Stimulated activated CD4-positive, alpha-beta T cell treated with anti-CD3 and anti-CD28 coated beads, TNF-alpha, amount 100 ng/mL, for 24 hours (primary cell): ENCODE data around the gene LIPC.

Experiments
- DNase-seq, 3 experiments: peaks; one replicate each; pipeline ENCODE4 v3.0.0-alpha.2; 2020; ENCODE audit warnings: low read depth in 3 of 3

LIPC gene

DNA sequence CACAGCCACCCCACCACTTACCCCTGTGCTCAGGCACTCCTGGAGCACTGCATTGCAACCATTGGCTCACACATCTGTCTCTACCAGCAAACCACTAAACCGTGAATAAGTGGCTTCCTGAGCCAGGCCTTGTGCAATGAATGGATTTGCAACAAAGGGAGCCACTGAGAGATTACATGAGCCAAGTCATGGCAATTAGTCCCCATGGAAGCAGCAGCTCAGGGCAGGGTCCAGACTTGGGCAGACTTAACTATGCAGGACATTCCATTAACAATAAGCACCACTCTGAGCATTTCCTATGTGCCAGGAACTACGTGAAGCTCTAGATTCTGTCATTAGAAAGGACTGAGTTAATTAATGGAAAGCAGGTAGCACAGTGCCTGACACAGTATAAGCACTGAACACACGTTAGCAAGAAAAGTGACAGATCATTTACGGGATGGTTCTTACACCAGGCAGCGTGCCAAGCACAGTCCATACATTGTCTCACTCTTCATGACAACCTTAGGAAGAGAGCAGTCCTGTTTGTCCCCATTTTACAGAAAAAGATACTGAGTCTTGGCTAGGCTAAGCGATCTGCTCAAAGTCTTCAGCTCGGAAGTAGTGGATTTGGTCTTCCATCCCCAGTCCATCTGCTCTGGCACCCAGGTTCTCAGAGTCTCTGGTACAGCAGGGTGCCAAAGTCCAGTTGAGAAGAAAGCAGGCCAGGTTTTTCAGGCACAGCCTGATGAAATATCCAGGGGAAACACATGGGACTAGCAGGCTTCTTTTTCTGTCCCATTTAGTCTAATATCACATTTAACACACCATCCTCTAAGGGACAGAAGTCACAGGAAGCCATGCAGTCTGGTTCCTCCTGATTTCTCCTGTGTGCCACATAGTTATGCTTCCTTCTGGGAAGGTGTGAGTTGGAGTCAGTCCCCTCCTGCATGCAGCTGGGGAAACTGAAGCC lies 44.1 kb downstream of the LIPC start:
- DNase-seq, result no peak

DNA sequence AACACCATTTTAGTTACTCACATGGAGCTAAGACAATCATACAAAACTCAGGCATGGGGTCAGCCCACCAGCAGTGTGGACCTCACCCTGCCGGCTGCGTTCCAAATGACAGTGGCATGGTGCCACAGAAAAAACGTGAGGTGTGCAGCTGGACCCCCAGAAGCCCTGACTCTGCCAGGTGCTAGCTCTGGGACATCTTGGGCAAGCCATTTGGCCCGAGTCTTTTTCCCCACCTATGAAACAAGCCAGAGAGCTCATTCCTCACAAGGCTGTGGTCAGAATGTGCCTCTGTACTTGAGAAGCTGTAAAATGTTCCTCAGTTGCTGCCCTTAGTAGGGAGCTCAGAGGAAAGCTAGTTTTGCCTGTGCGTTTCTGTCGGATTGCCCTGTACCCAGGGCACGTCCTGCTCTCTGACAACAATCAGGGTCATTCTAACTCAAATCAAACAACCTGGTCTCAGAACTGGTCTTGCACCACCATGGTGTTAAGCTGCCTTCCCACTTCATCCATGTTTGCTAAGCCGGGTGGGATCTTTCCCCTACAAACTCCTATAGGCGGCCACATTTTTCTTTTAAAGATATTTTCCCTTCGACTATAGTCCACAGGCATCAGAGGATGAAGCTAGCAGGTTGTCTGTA lies 44.9 kb downstream of the LIPC start:
- DNase-seq, result no peak

DNA sequence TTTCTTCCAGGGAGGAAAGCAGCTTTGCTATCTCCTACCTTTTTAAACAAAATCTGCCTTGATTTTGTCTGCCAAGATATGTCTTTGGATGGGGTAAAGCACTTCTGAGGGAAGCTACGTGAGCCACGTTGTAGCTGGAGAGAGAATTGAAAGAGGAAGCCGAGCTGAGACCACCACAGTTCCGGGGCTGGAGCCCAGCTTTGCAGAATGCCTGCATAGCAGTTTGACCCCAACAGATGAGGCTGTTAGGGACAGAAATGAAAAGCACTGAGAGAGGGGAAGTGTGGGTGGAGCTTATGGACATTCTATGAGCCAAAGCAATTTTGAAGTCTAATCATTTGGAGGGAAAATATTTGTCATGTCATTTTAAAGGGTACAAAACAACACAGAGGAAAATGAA lies 45.4 kb downstream of the LIPC start:
- DNase-seq, result no peak

DNA sequence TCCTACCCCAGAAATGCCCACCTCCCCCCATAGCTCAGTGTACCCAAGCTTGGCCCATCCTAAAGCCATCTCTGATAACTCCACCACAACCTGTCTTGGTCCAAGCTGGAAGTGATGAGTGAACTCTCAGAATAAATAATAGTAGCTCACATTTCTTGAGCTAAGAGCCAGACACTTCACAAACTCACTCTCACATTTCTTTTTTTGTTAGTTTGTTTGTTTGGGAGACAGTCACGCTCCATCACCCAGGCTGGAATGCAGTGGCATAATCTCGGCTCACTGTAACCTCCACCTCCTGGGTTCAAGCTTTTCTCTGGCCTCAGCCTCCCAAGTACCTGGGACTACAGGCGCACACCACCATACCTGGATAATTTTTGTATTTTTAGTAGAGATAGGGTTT lies 46.2 kb downstream of the LIPC start:
- DNase-seq, result no peak

DNA sequence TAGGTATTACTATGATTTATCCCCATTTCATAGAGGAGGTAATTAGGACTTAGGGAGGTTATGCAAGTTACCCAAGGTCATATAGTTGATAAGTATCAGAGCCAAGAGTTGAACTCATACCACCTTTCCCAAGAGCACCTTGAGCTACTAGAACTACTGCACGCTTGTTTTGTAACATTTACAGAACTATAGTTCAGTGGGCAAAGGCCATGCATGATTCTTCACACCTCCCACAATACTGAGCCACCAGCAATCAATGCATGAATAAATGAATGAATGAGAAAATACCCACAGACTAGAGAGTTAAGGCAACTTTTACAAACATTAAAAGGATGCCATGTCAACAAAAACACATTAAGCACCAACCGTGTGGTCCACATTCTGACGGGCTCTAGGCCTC lies 46.8 kb downstream of the LIPC start:
- no peak for DNase-seq

DNA sequence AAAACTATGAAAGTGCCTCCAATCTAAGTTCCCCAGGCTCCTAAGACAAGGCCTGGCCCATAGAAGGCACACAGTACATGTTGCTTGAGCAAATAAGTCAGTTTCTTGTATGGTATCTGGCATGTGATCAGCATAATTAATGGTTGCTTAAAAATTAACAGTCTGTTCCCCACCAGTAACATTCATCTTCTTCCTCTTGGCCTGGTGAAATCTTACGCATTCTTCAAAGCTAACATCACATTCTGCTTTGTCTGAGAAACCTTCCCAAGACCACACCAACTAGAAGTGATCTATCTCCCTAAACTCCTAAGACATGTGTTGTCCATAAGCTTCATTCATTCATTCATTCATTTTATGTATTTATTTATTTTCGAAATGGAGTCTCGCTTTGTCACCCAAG lies 48.1 kb downstream of the LIPC start:
- DNase-seq, result no peak

DNA sequence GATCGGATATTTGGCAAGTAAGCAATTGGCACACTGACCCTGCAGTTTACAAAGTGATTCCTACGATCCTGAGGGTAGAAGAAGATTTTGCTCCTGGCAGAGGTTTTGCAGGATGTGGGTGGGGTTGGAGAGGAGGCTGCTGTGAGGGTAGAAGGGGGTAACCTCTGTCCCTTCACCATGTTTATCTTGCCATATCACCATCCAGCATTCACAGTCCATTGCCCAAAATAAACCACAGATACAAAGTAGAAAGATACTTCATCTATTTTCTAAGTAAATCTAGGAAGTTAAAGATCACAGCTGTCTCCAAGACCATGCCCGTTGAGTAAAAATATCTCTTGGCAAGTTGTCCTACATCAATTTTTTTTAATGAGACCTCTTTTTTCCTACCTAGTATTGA lies 51.6 kb downstream of the LIPC start:
- DNase-seq, result no peak

DNA sequence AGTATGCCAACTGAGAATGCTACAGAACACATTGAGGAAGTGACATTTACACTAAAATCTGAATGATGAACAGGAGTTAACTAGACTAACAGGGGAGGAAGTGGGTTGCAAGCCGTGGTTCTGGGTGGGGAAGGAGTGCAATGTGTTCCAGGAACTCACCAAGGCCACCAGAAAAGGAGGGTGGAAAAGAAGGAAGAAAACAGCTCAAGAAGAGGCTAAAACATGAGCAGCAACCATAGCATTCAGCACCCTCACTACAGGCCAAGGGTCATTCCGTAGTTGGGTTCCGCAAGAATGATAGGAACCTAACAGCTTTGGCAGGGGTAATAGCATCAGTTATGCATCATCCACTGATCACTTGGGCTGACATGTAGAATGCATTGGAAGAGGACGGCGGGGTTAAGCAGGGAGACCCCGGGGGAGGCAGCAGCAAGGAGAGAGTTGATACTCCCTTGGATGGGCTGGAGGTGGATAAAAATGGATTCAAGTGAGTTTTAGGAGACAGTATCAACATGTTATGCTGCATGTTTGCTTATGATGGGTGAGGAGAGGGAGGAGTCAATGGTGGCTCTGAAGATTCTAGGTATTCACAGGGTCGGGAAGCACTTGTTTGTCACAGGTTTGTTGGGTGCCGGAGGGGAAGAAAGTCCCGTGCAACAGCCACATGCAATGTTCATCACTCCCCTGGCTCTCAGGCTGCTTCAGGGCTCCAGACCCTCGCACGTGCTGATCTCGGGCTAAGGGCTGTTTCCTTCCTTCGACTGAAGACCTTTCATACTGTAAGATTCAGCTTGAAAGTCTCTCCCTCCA lies 53.2 kb downstream of the LIPC start:
- no peak for DNase-seq

DNA sequence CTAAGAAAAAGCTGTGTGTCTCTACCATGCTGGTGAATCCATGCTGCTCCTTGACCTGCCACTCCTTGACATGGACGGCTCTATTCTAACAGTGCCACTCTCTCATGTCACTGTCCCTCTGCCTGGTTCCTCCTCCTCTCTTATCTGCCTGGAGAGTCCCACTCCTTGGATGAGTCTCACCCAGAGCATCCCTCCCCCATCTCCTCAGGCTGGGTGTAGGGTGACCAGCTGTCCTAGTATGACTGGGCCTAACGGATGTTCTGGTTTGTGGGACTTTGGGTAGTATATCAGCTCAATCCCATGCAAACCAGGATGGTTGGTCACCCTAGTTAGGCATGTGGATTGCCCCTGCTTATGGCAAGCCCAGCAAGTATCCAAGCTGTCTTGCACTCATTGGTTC lies 54.3 kb downstream of the LIPC start:
- DNase-seq, result no peak

DNA sequence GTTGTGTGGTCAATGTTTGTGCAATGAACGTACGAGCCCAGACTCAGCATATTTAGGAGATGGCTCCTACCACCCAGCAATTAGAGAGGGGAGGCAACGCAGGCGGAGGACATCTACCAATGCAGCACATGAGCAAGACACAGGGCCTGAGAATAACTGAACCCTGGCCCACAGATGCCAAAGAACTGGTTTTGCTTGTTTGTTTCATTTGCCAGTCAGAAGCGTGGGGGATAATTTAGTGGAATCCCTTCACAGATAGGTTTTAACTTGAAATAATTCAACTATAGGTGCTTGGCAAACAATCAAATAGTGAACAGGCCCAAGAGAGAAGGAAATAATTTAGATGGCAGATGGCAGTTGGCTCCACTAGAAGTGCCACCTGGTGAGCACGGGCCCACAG lies 54.8 kb downstream of the LIPC start:
- DNase-seq, result no peak

DNA sequence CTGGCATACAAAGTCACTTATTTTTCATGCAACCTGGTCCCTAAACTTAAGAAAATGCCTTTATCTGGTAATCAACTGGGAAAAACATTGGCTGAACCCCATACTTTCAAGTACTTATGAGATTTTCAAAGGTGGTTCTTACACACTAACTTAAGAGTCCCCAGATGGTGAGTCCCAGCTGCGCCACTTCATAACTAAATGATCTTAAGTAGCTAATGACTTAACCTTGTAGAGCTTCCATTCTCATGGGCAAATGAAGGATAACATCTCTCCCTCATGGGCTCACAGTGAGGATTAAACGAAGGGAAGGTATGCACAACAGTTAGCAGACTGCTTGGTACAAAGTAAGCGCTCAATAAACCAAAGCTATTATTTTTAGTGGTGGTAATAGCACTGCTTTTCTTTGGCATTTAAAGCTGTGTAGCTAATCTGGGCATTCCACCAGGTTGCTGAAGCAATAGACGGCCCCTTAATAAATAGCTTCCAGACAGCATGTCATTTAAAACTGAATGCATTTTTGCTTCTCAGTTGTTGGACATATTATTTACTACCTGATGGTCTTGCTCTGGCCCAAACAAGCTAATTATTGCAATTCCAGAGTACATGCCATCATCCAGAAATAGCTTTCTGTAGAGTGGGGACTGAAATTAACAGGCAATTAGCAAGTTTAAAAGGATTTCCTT lies 55.4 kb downstream of the LIPC start:
- DNase-seq, result no peak

DNA sequence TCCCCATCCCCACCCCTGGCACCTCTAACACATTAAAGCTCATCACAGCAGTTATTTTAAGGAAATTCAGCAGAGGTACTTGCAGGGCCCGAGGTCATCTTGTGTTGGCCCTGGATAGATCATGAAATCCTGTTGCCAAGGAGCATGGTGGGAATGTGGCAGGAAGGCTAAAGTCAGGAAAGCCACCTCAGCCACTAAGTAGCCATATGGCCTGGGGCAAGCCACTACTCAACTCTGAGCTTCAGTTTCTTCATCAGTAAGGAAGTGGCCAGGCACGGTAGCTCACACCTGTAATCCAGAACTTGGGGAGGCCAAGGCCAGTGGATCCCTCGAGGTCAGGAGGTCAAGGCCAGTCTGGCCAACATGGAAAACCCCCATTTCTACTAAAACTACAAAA lies 55.9 kb downstream of the LIPC start:
- DNase-seq, result no peak

DNA sequence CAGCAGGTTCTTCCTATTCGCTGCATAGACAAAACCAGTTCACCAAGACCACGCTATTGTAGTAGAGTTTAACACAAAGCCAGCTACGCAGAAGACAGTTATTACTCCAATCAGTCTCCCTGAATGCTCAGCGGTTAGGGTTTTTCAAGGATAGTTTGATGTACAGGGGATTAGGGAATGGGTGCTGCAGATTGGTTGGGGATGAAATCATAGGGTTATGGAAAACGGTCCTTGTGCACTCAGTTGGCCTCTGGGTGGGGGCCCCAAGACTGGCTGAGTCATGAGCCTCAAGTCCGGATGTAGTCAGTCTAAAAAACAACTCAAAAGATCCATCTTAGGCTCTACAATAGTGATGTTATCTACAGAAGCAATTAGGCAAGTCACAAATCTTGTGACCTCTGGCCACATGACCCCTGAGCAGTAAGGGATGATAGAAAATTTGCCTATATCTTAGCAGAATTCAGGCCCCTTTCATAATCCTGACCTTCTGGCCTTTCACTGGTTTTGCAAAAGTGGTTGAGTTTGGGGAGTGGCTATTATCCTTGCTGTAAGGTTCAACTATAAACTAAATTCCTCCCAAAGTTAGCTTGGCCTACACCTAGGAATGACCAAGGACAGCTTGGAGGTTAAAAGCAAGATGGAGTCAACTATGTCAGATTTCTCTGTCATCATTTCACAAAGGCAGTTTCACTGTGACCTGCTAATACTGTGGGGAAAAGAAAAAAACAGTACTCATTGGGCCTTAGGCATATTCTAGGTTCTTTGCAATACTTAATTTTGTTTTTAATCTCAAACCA lies 57.7 kb downstream of the LIPC start:
- no peak for DNase-seq

DNA sequence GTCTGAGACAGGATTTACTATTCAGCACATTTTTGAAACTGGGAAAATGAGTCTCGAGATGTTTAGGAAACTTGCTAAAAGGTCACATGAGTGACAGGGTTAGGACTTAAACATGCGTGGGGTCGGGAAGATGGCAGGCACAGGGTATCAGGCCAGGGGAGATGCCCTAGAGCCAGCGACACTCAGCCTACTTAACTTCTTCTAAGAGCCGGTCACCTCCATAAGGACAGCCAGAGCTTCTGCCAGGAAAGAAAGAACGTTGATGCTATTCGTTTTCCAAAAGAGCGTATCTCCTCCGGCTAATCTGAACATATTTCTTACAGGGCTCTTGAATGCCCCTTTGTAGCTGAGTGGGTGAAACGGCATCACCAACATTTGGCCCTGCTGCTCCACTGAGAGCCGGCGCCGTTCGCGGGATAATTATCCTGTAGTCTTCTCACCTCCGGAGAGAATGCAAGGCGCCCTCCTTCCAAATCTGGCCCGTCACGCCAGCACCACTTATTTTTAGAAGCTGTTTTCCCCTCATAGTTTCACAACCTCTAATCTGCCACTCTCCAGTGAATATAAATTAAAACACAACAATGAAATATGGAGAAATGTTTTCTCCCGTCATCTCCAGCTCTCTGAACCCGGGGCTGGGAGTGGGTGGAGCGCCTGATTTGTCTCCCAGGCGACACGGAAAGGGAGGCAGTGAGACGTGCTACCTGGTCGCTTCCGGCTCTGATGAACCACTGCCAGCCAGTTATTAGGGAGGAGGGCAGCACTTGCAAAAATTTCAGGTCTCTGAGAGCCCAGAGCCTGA lies 58.5 kb downstream of the LIPC start:
- DNase-seq, result no peak

DNA sequence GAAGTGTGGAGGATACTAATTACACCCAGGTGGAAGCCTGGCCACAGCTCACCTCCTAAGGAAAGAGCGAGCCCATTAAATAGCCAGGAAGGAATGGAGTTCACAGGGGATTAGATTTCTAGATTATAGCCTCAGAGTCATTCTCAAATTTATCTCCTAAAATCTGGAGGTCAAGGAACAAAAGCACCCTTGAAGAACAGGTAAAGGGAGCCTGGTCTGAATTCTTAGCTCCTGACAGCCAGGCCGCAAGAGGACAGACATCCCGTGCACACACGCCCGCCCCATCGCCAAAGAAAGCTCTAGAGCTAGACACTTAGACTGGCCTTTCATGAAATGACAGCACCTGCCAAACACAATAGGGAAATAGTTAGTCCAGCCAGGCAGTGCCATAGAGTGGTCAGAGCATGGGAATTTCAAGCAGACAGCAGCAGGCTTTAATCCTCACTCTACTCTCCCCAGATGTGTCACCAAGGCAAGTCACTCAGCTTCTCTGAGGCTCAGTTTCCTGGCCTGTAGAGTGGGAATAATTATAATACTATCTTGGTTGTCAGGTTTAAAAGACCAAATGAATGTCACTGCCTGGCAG lies 59.2 kb downstream of the LIPC start:
- DNase-seq, result no peak

DNA sequence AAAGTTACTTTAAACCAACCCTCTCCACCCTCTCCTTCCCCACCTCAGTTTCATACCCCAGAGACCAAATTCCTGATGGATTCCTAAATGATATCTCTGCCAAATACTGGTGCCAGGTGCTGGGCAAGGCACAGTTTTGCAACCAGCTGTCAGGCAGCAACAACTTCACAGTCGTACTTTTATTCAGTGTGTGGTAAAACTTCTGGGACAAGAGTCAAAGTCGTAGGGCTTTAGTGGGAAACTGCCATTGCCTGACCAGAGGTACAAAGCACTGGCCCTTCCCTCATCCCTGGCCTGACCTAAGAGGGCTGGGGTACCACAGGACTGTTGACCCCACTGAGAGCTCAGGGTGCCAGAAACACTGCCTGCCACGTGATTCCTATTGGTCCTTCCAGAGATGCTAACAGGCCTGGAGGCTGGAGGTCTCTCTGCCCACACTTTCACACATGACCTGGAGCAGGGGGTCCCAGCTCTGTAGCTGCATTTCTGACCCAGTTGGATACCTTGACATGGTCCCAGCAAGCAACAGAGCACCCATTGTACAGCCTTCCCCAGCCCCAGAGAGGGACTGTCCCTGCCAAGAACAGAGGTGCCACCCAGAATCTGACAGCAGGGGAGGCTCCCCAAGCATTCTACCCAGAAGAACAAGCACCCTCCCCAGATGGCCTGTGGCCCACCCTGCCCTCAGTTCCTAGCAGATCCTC lies 59.9 kb downstream of the LIPC start:
- DNase-seq, result no peak

DNA sequence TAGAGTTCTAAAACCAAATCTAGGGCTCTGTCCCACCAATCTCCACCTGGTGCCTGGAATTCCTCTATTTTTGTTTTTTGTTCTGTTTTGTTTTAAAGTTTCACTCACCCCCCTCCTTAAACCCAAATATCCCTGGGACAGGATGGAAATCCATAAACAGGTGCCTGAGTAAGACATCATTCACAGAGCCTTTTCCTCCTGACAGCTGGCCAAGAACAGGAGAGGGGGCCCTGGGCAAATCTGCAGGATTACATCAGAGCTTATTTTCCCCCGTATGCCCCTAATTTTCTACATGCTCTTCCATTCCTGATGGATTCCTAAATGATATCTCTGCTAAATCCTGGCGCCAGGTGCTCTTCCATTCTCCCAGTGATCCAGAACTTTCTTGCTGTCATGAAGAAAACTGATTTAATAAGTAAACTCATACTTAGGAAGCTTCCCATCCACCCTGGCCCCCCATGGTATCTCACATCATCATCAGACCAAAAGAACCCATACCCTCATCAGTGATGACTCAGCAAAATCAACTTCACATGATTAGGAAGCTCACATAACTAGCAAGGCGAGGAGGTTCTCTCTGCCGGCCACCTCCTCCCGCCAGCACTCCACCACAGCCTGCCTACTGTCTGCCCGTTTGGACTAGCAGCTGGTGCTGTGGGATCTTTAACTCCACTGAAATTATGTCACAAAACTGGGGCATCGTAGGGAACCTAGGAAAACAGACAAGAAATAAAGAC lies 61.0 kb downstream of the LIPC start:
- DNase-seq, result no peak

DNA sequence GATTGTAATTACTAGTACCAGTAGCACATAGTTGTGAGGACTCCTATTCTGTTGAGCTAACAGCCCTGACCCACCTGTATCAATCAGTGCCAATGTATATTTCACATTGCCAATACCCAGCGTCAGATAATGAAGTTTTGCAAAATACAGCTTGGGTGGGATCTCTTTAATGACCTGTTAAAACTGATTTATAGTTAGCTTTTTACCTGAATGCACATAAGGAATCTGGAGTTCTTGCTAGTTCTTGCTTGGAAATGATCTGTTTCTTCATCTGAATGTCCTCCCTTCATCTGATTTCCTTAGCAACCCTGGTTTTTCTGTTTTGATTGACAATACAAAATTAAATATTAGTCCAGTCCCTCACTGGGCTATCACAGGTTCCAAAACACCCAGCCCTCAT lies 62.8 kb downstream of the LIPC start:
- DNase-seq, result no peak
